Transverse colon (tissue), 4 donors: ENCODE data around the gene CTSA.

Experiments
- CTCF ChIP-seq, 5 experiments: fragments of 200-600 bp in 3 of 5; fragments of 450-650 bp in 2 of 5; sonication (generic) in 3 of 5; IDR thresholded peaks; 1 replicate in 2 of 5; 2 replicates in 3 of 5; pipeline ENCODE4 v1.5.1; 2016 to 2017; ENCODE audit warnings: antibody characterized with exemption in 5 of 5, inconsistent platforms in 3 of 5, mild to moderate bottlenecking in 2 of 5, moderate library complexity in 1 of 5
- POLR2A ChIP-seq: fragments of 450-650 bp; IDR thresholded peaks from one replicate; pipeline ENCODE4 v1.6.1; 2016; ENCODE audit warnings: antibody characterized with exemption, mild to moderate bottlenecking, moderate library complexity
- POLR2AphosphoS5 ChIP-seq, 3 donors: sonication (generic); formaldehyde crosslinking; IDR thresholded peaks; one replicate each; pipeline ENCODE4 v1.6.1; 2016; ENCODE audit warnings: antibody characterized with exemption in 3 of 3

GRCh38 chr20:45853484-45853883 is 37.7 kb upstream of the CTSA start:
- TF ChIP-seq CTCF (IDR thresholded peaks at IDR 0.05) (no peak), POLR2AphosphoS5 (IDR thresholded peaks at IDR 0.05) (no peak), POLR2A (no peak)
